Pons (tissue), 1 donor: ENCODE measurements around the gene MRPL40.

Experiments used
- DNase-seq: peaks from one replicate; pipeline ENCODE4 v3.0.0-alpha.2; 2016; ENCODE audit warnings: low spot score

MRPL40 gene

GRCh38 chr22:19432133-19432851 is at the start of gene MRPL40:
TSS of gene MRPL40 (plus strand) at chr22:19432545. CDS start at chr22:19432555, 10 bp downstream.
- peak; percentile 93 for DNase-seq

GRCh38 chr22:19383292-19383691 is 49.1 kb upstream of the MRPL40 start:
- no peak for DNase-seq

GRCh38 chr22:19385221-19385906 is 47.0 kb upstream of the MRPL40 start:
- DNase-seq = no peak

- DNase-seq = no peak
Observed at GRCh38 chr22:19386248-19386647, 46.1 kb upstream of the MRPL40 start.

- no peak for DNase-seq
Observed at GRCh38 chr22:19387038-19387437, 45.3 kb upstream of the MRPL40 start.

- no peak for DNase-seq
Observed at GRCh38 chr22:19387575-19387974, 44.8 kb upstream of the MRPL40 start.

- no peak for DNase-seq
Observed at GRCh38 chr22:19393704-19394103, 38.6 kb upstream of the MRPL40 start.

- no peak for DNase-seq
Observed at GRCh38 chr22:19394274-19395050, 37.9 kb upstream of the MRPL40 start.

- no peak for DNase-seq
Observed at GRCh38 chr22:19395276-19395675, 37.1 kb upstream of the MRPL40 start.

GRCh38 chr22:19396561-19396933 is 35.8 kb upstream of the MRPL40 start:
- no peak for DNase-seq

- DNase-seq = no peak
Observed at GRCh38 chr22:19396934-19397733, 35.2 kb upstream of the MRPL40 start.

GRCh38 chr22:19397734-19398104 is 34.6 kb upstream of the MRPL40 start:
- no peak for DNase-seq

- no peak for DNase-seq
Observed at GRCh38 chr22:19398206-19398605, 34.1 kb upstream of the MRPL40 start.

GRCh38 chr22:19398652-19399051 is 33.7 kb upstream of the MRPL40 start:
- no peak for DNase-seq

GRCh38 chr22:19400881-19401280 is 31.5 kb upstream of the MRPL40 start:
- DNase-seq = no peak

- no peak for DNase-seq
Observed at GRCh38 chr22:19401483-19401882, 30.9 kb upstream of the MRPL40 start.

- DNase-seq = no peak
Observed at GRCh38 chr22:19402642-19403191, 29.6 kb upstream of the MRPL40 start.

- no peak for DNase-seq
Observed at GRCh38 chr22:19404676-19405075, 27.7 kb upstream of the MRPL40 start.

GRCh38 chr22:19405133-19405532 is 27.2 kb upstream of the MRPL40 start:
- DNase-seq = no peak

GRCh38 chr22:19405652-19406051 is 26.7 kb upstream of the MRPL40 start:
- DNase-seq = no peak

- DNase-seq = no peak
Observed at GRCh38 chr22:19406281-19406811, 26.0 kb upstream of the MRPL40 start.

- DNase-seq = no peak
Observed at GRCh38 chr22:19406846-19407245, 25.5 kb upstream of the MRPL40 start.
